Fibroblast of the conjunctiva (primary cell): ENCODE measurements around the gene ALDH3B2.
"Not testable (repeated sequence)": the region's sequence is repeated elsewhere in the genome, so short reads cannot be mapped to it uniquely, and the experiment has no call there.

Experiments used
- DNase-seq: peaks from one replicate; pipeline ENCODE4 v3.0.0-alpha.2; 2010; ENCODE audit warnings: low read depth

ALDH3B2 gene

GRCh38 chr11:67662142-67662834 lies 12.1 kb downstream of the ALDH3B2 start:
- no peak for DNase-seq

GRCh38 chr11:67660752-67661151 lies 13.7 kb downstream of the ALDH3B2 start:
- not testable (repeated sequence) for DNase-seq

- not testable (repeated sequence) for DNase-seq
Observed at GRCh38 chr11:67659651-67660165, 14.7 kb downstream of the ALDH3B2 start.

GRCh38 chr11:67657300-67657699 lies 17.1 kb downstream of the ALDH3B2 start:
- DNase-seq, result no peak

- DNase-seq, result no peak
Observed at GRCh38 chr11:67656278-67656922, 18.0 kb downstream of the ALDH3B2 start.

- DNase-seq, result no peak
Observed at GRCh38 chr11:67654225-67654624, 20.2 kb downstream of the ALDH3B2 start.

GRCh38 chr11:67652965-67653845 lies 21.2 kb downstream of the ALDH3B2 start:
- no peak for DNase-seq

- no peak for DNase-seq
Observed at GRCh38 chr11:67651976-67652781, 22.2 kb downstream of the ALDH3B2 start.

- DNase-seq, result no peak
Observed at GRCh38 chr11:67649634-67650510, 24.6 kb downstream of the ALDH3B2 start.

- DNase-seq, result no peak
Observed at GRCh38 chr11:67648796-67649613, 25.4 kb downstream of the ALDH3B2 start.

GRCh38 chr11:67648140-67648795 lies 26.2 kb downstream of the ALDH3B2 start:
- no peak for DNase-seq

- DNase-seq, result no peak
Observed at GRCh38 chr11:67647471-67647870, 27.0 kb downstream of the ALDH3B2 start.

GRCh38 chr11:67646535-67647336 lies 27.7 kb downstream of the ALDH3B2 start:
- DNase-seq, result no peak

GRCh38 chr11:67645521-67646461 lies 28.6 kb downstream of the ALDH3B2 start:
- no peak for DNase-seq

GRCh38 chr11:67644472-67645418 lies 29.7 kb downstream of the ALDH3B2 start:
- no peak for DNase-seq

- no peak for DNase-seq
Observed at GRCh38 chr11:67644042-67644441, 30.4 kb downstream of the ALDH3B2 start.
